HEK293 (cell line): ENCODE measurements around the gene PSMG1.

Source experiments
- CTCF ChIA-PET: fragments of 350-600 bp; formaldehyde crosslinking; extraction: SDS; loops from one replicate; lab custom pipeline; 2021; ENCODE audit warnings: antibody characterized with exemption; lab: Yijun Ruan, JAX
- POLR2A ChIA-PET: fragments of 300-600 bp; formaldehyde crosslinking; extraction: SDS; loops from one replicate; lab custom pipeline; 2020; ENCODE audit warnings: antibody characterized with exemption, inconsistent platforms; lab: Yijun Ruan, JAX
- H3K27ac ChIP-seq: fragments of 200-500 bp; sonication (Bioruptor generic); 2 replicates; pipeline ENCODE4 v1.5.1; 2014; ENCODE audit warnings: low read depth, low read length, control low read depth, inconsistent platforms; ENCODE audit errors: extremely low read depth
- H3K36me3 ChIP-seq, 2 experiments: fragments of 200-500 bp in 1 of 2; sonication (Bioruptor generic) in 1 of 2; 1 replicate in 1 of 2; 2 replicates in 1 of 2; pipeline ENCODE4 v1.5.1; 2014 to 2017; ENCODE audit warnings: inconsistent platforms in 2 of 2, low read length in 2 of 2; ENCODE audit not compliant: control insufficient read depth in 2 of 2, insufficient read depth in 1 of 2
- H3K4me1 ChIP-seq: fragments of 200-500 bp; sonication (Bioruptor generic); 2 replicates; pipeline ENCODE4 v1.5.1; 2014; ENCODE audit warnings: mild to moderate bottlenecking, low read length, inconsistent platforms; ENCODE audit not compliant: control insufficient read depth, insufficient read depth
- H3K4me3 ChIP-seq: 2 replicates; pipeline ENCODE4 v1.5.1; 2011; ENCODE audit warnings: low read depth, mild to moderate bottlenecking, control low read depth, low read length, moderate library complexity
- H3K9me3 ChIP-seq: fragments of 200-500 bp; sonication (Bioruptor generic); 2 replicates; pipeline ENCODE4 v1.5.1; 2014; ENCODE audit warnings: low read depth, low read length, inconsistent platforms; ENCODE audit not compliant: control insufficient read depth, insufficient read depth
- GFI1B ChIP-seq: fragments of 450-650 bp; formaldehyde crosslinking; IDR thresholded peaks from 2 replicates; pipeline ENCODE4 v1.5.1; 2016; ENCODE audit warnings: missing biosample characterization, missing genetic modification characterization
- GLI2 ChIP-seq: fragments of 450-650 bp; formaldehyde crosslinking; IDR thresholded peaks from 2 replicates; pipeline ENCODE4; 2017; ENCODE audit warnings: missing biosample characterization, missing genetic modification characterization, low read depth, borderline replicate concordance
- GLIS1 ChIP-seq: fragments of 450-650 bp; formaldehyde crosslinking; IDR thresholded peaks from 2 replicates; pipeline ENCODE4 v1.5.1; 2016; ENCODE audit warnings: missing biosample characterization, missing genetic modification characterization
- SALL2 ChIP-seq: fragments of 450-650 bp; formaldehyde crosslinking; IDR thresholded peaks from 2 replicates; pipeline ENCODE4 v1.5.0; 2017; ENCODE audit warnings: missing biosample characterization, mild to moderate bottlenecking, missing genetic modification characterization, borderline replicate concordance
- ZBTB1 ChIP-seq: fragments of 450-650 bp; formaldehyde crosslinking; IDR thresholded peaks from 2 replicates; pipeline ENCODE4 v1.5.1; 2016; ENCODE audit warnings: missing biosample characterization, missing genetic modification characterization
- ZBTB21 ChIP-seq: fragments of 450-650 bp; formaldehyde crosslinking; IDR thresholded peaks from 2 replicates; pipeline ENCODE4 v1.5.1; 2017; ENCODE audit warnings: missing biosample characterization, missing genetic modification characterization
- ZBTB48 ChIP-seq: fragments of 450-650 bp; formaldehyde crosslinking; IDR thresholded peaks from 2 replicates; pipeline ENCODE4 v1.5.1; 2016; ENCODE audit warnings: missing biosample characterization, missing genetic modification characterization
- ZNF19 ChIP-seq: fragments of 450-650 bp; formaldehyde crosslinking; IDR thresholded peaks from 2 replicates; pipeline ENCODE4; 2016; ENCODE audit warnings: missing biosample characterization, missing genetic modification characterization, low read depth
- ZNF24 ChIP-seq: fragments of 450-650 bp; formaldehyde crosslinking; IDR thresholded peaks from 2 replicates; pipeline ENCODE4 v1.5.1; 2016; ENCODE audit warnings: missing biosample characterization, missing genetic modification characterization
- ZNF311 ChIP-seq: fragments of 450-650 bp; formaldehyde crosslinking; IDR thresholded peaks from 2 replicates; pipeline ENCODE4 v1.5.1; 2017; ENCODE audit warnings: missing biosample characterization, missing genetic modification characterization, borderline replicate concordance
- ZNF341 ChIP-seq: fragments of 450-650 bp; formaldehyde crosslinking; IDR thresholded peaks from 2 replicates; pipeline ENCODE4; 2016; ENCODE audit warnings: low read depth, missing biosample characterization, missing genetic modification characterization
- ZNF544 ChIP-seq: fragments of 450-650 bp; formaldehyde crosslinking; IDR thresholded peaks from 2 replicates; pipeline ENCODE4 v1.5.0; 2017; ENCODE audit warnings: missing biosample characterization, missing genetic modification characterization
- ZNF555 ChIP-seq: fragments of 450-650 bp; formaldehyde crosslinking; conservative IDR thresholded peaks from 2 replicates; pipeline ENCODE4 v1.5.1; 2017; ENCODE audit warnings: missing biosample characterization, mild to moderate bottlenecking, missing genetic modification characterization, inconsistent platforms
- ZNF621 ChIP-seq: fragments of 450-650 bp; formaldehyde crosslinking; IDR thresholded peaks from 2 replicates; pipeline ENCODE4 v1.5.1; 2017; ENCODE audit warnings: missing biosample characterization, missing genetic modification characterization
- ZNF660 ChIP-seq: fragments of 450-650 bp; IDR thresholded peaks from 2 replicates; pipeline ENCODE4 v1.5.1; 2018; ENCODE audit warnings: missing biosample characterization, mild to moderate bottlenecking, missing genetic modification characterization
- ZNF768 ChIP-seq: fragments of 450-650 bp; formaldehyde crosslinking; IDR thresholded peaks from 2 replicates; pipeline ENCODE4 v1.5.1; 2018; ENCODE audit warnings: missing biosample characterization, mild to moderate bottlenecking, missing genetic modification characterization
- TF ChIP-seq, protein P1 (sequence below): fragments of 450-650 bp; formaldehyde crosslinking; IDR thresholded peaks from 2 replicates; pipeline ENCODE4 v1.5.1; 2016; ENCODE audit warnings: missing biosample characterization, missing genetic modification characterization
- TF ChIP-seq, protein P2 (sequence below): fragments of 450-650 bp; formaldehyde crosslinking; IDR thresholded peaks from 2 replicates; pipeline ENCODE4 v1.5.1; 2016; ENCODE audit warnings: missing biosample characterization, missing genetic modification characterization
- TF ChIP-seq, protein P3 (sequence below): fragments of 450-650 bp; formaldehyde crosslinking; IDR thresholded peaks from 2 replicates; pipeline ENCODE4 v1.5.1; 2017; ENCODE audit warnings: missing biosample characterization, missing genetic modification characterization
- TF ChIP-seq, protein P4 (sequence below): fragments of 450-650 bp; formaldehyde crosslinking; IDR thresholded peaks from 2 replicates; pipeline ENCODE4 v1.5.1; 2016; ENCODE audit warnings: missing biosample characterization, missing genetic modification characterization, borderline replicate concordance
- TF ChIP-seq, protein P5 (sequence below): sonication (generic); formaldehyde crosslinking; IDR thresholded peaks from 2 replicates; pipeline ENCODE4 v1.8.1; 2022; ENCODE audit warnings: mild to moderate bottlenecking, moderate library complexity, missing genetic modification reagents

The PSMG1 gene

DNA sequence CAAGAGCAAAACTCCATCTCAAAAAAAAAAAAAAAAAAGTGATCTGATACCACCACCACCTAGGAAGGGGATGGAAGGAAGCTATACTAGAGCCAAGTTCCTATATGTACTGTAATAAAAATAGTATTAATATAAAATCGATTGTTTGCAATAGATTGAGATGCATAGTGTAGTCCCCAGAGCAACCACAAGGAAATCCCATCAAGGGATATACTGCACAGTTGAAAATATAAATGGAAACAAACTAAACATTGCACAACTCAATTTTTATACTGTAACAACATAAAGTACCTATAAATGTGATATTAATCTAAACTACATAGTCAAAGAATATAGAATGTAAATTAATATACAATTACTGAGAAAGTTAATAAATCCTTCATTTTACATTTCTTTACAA is 20.9 kb upstream of the PSMG1 start:
- ChIA-PET CTCF (interaction anchor here (0.7 to 1.2 kb wide), 2 partner anchors 20 to 33 kb away, joined by 5 to 6 read pairs; no protein-coding TSS in a partner anchor), POLR2A (no interaction called here)
- peaks cover 67 to 75% of the 10 kb centered on the region in 2 experiments for H3K36me3 ChIP-seq

DNA sequence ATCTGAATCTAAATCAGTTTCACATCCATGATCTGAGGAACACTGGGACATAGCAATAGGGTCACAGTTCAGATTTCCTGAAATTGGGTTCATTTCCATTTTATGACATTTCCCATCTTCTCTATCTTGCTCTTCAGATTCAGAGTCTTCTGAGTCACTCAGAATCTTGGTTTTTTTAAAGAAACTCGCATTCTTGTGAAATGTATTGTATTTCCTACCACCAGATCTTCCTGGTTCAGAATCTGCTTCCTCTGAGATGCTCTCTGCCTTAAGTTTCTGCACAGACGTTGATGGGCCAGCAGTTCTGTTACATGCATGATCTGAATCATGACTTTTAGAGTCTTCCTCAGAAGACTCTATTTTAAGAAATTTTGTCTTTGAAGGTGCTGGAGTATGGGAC is 15.5 kb upstream of the PSMG1 start:
- Histone ChIP-seq H3K27ac (no peak overlapping the region), H3K9me3 (no peaks in the 10 kb centered on the region), H3K36me3 (peaks cover 45 to 78% of the 10 kb centered on the region in 2 experiments), H3K4me1 (no peaks in the 10 kb centered on the region), H3K4me3 (no peak overlapping the region)
- ChIA-PET POLR2A (no interaction called here), CTCF (interaction anchor here (0.6 to 1.3 kb wide), 3 partner anchors 11 to 322 kb away, joined by 3 to 5 read pairs (median 3); no protein-coding TSS in a partner anchor)
- TF ChIP-seq GLIS1 (tag by site-specific recombination) (no peak), ZNF660 (no peak), ZNF768 (tag by site-specific recombination) (no peak)

More for the DNA sequence above, 20.9 kb upstream of the PSMG1 start:
- TF ChIP-seq ZNF555 (tag by site-specific recombination) (no peak), ZNF19 (tag by site-specific recombination) (no peak), ZNF24 (tag by site-specific recombination) (no peak), ZBTB48 (no peak), ZBTB1 (no peak), GFI1B (no peak), GLI2 (tag by site-specific recombination) (no peak), ZNF621 (tag by site-specific recombination) (no peak), ZNF660 (no peak), ZNF311 (tag by site-specific recombination) (no peak), ZBTB21 (tag by site-specific recombination) (no peak), SALL2 (no peak), ZNF341 (tag by site-specific recombination) (no peak), ZNF544 (tag by site-specific recombination) (no peak)
- TF ChIP-seq, protein P1, sequence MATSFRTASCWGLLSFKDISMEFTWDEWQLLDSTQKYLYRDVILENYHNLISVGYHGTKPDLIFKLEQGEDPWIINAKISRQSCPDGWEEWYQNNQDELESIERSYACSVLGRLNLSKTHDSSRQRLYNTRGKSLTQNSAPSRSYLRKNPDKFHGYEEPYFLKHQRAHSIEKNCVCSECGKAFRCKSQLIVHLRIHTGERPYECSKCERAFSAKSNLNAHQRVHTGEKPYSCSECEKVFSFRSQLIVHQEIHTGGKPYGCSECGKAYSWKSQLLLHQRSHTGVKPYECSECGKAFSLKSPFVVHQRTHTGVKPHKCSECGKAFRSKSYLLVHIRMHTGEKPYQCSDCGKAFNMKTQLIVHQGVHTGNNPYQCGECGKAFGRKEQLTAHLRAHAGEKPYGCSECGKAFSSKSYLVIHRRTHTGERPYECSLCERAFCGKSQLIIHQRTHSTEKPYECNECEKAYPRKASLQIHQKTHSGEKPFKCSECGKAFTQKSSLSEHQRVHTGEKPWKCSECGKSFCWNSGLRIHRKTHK (tag by site-specific recombination): no peak
- TF ChIP-seq, protein P2, sequence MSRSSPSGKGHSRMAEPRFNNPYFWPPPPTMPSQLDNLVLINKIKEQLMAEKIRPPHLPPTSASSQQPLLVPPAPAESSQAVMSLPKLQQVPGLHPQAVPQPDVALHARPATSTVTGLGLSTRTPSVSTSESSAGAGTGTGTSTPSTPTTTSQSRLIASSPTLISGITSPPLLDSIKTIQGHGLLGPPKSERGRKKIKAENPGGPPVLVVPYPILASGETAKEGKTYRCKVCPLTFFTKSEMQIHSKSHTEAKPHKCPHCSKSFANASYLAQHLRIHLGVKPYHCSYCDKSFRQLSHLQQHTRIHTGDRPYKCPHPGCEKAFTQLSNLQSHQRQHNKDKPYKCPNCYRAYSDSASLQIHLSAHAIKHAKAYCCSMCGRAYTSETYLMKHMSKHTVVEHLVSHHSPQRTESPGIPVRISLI: no peak
- TF ChIP-seq, protein P3, sequence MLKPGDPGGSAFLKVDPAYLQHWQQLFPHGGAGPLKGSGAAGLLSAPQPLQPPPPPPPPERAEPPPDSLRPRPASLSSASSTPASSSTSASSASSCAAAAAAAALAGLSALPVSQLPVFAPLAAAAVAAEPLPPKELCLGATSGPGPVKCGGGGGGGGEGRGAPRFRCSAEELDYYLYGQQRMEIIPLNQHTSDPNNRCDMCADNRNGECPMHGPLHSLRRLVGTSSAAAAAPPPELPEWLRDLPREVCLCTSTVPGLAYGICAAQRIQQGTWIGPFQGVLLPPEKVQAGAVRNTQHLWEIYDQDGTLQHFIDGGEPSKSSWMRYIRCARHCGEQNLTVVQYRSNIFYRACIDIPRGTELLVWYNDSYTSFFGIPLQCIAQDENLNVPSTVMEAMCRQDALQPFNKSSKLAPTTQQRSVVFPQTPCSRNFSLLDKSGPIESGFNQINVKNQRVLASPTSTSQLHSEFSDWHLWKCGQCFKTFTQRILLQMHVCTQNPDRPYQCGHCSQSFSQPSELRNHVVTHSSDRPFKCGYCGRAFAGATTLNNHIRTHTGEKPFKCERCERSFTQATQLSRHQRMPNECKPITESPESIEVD: no peak
- TF ChIP-seq, protein P4, sequence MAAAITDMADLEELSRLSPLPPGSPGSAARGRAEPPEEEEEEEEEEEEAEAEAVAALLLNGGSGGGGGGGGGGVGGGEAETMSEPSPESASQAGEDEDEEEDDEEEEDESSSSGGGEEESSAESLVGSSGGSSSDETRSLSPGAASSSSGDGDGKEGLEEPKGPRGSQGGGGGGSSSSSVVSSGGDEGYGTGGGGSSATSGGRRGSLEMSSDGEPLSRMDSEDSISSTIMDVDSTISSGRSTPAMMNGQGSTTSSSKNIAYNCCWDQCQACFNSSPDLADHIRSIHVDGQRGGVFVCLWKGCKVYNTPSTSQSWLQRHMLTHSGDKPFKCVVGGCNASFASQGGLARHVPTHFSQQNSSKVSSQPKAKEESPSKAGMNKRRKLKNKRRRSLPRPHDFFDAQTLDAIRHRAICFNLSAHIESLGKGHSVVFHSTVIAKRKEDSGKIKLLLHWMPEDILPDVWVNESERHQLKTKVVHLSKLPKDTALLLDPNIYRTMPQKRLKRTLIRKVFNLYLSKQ: no peak
- TF ChIP-seq, protein P5, sequence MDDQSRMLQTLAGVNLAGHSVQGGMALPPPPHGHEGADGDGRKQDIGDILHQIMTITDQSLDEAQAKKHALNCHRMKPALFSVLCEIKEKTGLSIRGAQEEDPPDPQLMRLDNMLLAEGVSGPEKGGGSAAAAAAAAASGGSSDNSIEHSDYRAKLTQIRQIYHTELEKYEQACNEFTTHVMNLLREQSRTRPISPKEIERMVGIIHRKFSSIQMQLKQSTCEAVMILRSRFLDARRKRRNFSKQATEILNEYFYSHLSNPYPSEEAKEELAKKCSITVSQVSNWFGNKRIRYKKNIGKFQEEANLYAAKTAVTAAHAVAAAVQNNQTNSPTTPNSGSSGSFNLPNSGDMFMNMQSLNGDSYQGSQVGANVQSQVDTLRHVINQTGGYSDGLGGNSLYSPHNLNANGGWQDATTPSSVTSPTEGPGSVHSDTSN (CRISPR knock-in tag): no peak
- TF ChIP-seq, all 188 proteins: peak for 0
- Histone ChIP-seq H3K9me3 (no peaks in the 10 kb centered on the region), H3K27ac (no peak overlapping the region), H3K4me1 (no peaks in the 10 kb centered on the region), H3K4me3 (no peak overlapping the region)
